ENCODE results near the gene CACNA1D.

The CACNA1D gene

DNA sequence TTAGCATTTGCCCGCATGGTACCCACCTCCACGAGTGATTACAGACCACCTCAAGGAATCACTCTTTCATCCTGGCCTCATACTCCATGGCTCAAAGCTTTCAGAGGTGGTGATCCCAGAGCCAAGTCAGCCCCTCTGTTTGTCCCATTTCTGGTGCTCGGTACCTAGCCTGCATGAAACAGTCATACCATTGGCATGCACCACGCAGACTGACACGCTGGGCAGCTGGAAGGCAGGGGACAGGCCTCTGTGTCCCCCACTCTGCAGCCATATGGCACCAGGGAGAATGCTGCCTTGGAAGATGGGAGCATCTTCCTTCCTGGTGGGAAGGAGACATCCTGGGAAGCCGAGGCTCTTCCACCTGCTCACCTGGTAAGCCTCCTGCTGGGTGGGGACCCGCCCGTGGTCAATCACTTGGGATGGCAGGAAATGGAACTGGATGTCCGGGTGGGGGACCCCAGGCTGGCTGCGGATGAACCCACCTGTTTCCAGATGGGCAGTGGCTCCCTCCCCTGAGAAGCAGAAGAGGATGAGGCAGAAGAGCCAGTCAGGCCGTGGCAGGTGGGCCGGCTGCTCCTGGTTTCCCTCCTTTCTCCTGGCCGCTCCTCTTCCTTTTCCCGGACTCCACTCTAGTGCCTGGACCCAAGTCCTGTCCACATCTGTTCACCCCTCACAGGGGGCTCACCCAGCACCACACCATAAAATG lies 324.9 kb downstream of the CACNA1D start:
- no peak for DNase-seq (ENCODE audit: extremely low spot score)
- TF ChIP-seq SP1 (IDR thresholded peaks at IDR 0.05) (no peak), ARNT (IDR thresholded peaks at IDR 0.05) (no peak), FOXK2 (IDR thresholded peaks at IDR 0.05) (no peak), LEF1 (IDR thresholded peaks at IDR 0.05; ENCODE audit: borderline replicate concordance) (no peak), ZNF384 (IDR thresholded peaks at IDR 0.05) (no peak), ELF4 (IDR thresholded peaks at IDR 0.05) (no peak), NFRKB (IDR thresholded peaks at IDR 0.05) (no peak), BHLHE40 (IDR thresholded peaks at IDR 0.05; ENCODE audit: borderline replicate concordance) (no peak), HDGF (IDR thresholded peaks at IDR 0.05; ENCODE audit: borderline replicate concordance) (no peak), L3MBTL2 (conservative IDR thresholded peaks at IDR 0.05) (no peak), TARDBP (IDR thresholded peaks at IDR 0.05) (no peak), CTBP1 (IDR thresholded peaks at IDR 0.05; ENCODE audit: borderline replicate concordance) (no peak), FOXM1 (IDR thresholded peaks at IDR 0.05; ENCODE audit: borderline replicate concordance) (no peak), SUZ12 (IDR thresholded peaks at IDR 0.05) (no peak), FOXA1 (IDR thresholded peaks at IDR 0.05) (no peak)
- TF ChIP-seq, protein P1, sequence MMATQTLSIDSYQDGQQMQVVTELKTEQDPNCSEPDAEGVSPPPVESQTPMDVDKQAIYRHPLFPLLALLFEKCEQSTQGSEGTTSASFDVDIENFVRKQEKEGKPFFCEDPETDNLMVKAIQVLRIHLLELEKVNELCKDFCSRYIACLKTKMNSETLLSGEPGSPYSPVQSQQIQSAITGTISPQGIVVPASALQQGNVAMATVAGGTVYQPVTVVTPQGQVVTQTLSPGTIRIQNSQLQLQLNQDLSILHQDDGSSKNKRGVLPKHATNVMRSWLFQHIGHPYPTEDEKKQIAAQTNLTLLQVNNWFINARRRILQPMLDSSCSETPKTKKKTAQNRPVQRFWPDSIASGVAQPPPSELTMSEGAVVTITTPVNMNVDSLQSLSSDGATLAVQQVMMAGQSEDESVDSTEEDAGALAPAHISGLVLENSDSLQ (IDR thresholded peaks at IDR 0.05) = no peak
- ChIA-PET POLR2A (no interaction called here), CTCF (interaction anchor here (0.5 kb wide), 1 partner anchor 503 kb away, joined by 3 read pairs; no protein-coding TSS in a partner anchor)

DNA sequence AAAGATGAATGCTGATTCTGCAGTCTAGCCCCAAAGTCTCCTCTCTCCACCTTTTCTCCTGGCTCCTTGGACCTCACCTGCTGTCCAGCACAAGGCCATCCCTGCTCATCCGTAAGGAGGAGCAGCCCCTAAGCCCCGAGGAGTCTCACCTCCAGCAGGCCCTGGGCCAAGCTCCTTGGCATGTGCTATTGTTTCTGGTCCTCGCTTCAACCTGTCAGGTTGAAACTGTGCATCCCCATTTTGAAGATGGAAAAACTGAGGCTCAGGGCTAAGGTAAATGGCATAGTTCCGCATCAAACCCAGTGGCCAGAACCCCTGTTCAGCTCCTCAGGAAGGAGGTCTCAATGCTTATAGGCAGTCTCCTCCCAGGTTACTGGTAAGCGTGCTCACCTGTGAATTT lies 325.7 kb downstream of the CACNA1D start:
- CTCF ChIA-PET = no interaction called here
- POLR2A ChIA-PET = no interaction called here
- no peak for DNase-seq (ENCODE audit: extremely low spot score)
- TF ChIP-seq FOXK2 (IDR thresholded peaks at IDR 0.05) (no peak), ZNF384 (IDR thresholded peaks at IDR 0.05) (no peak), BHLHE40 (IDR thresholded peaks at IDR 0.05; ENCODE audit: borderline replicate concordance) (no peak), TARDBP (IDR thresholded peaks at IDR 0.05) (no peak), SP1 (IDR thresholded peaks at IDR 0.05) (no peak), ELF4 (IDR thresholded peaks at IDR 0.05) (no peak), CTBP1 (IDR thresholded peaks at IDR 0.05; ENCODE audit: borderline replicate concordance) (no peak), HDGF (IDR thresholded peaks at IDR 0.05; ENCODE audit: borderline replicate concordance) (no peak), NFRKB (IDR thresholded peaks at IDR 0.05) (no peak), LEF1 (IDR thresholded peaks at IDR 0.05; ENCODE audit: borderline replicate concordance) (no peak), L3MBTL2 (conservative IDR thresholded peaks at IDR 0.05) (no peak), ARNT (IDR thresholded peaks at IDR 0.05) (no peak), FOXA1 (IDR thresholded peaks at IDR 0.05) (no peak)
- TF ChIP-seq, protein P1 (IDR thresholded peaks at IDR 0.05) = no peak

DNA sequence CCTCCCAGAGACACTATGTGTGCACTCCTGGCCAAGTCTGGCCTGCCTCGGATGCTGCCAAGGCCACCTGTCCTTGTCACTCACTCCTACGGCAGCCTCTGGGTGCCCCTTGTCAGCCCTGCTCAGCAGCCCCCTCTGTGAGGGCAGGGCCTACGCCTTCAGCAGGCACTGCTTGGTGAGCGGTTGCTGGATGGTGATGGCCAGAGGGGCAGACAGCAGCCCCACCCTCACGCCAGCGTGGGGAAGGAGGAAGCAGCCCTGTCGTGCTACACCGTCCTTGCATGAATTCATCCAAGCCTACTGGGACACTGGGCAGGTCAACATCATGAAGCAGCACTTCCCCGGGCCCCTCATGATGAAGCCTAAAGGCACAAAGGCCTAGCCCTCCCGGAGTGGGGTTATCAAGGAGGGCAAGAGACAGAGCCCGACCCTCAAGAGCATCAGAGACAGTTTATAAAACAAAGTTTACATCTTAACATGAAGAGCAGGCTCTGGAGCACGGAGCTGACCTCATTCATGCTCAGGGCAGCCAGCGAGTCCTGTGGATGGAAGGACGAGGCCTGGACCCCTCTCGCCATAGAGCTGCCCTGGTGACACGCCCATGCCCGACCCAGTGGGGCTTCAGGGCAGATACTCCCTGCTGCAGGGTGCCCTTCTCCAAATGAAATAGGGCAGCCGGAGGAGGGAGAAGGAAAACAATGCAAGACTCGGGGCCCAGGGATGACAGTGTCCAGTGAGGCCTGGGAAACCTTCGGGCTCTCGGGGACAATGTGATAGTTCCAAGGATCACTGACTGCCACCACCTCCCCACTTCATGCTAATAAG lies 326.6 kb downstream of the CACNA1D start:
- ChIA-PET CTCF (no interaction called here), POLR2A (no interaction called here)
- TF ChIP-seq, protein P1 (IDR thresholded peaks at IDR 0.05) = no peak
- no peak for TF ChIP-seq CTBP1 (IDR thresholded peaks at IDR 0.05; ENCODE audit: borderline replicate concordance)
- TF ChIP-seq TARDBP (IDR thresholded peaks at IDR 0.05) = no peak
- no peak for TF ChIP-seq ELF4 (IDR thresholded peaks at IDR 0.05)
- no peak for TF ChIP-seq FOXK2 (IDR thresholded peaks at IDR 0.05)
- TF ChIP-seq HDGF (IDR thresholded peaks at IDR 0.05; ENCODE audit: borderline replicate concordance) = no peak
- no peak for TF ChIP-seq FOXM1 (IDR thresholded peaks at IDR 0.05; ENCODE audit: borderline replicate concordance)
- TF ChIP-seq SUZ12 (IDR thresholded peaks at IDR 0.05) = no peak
- TF ChIP-seq FOXA1 (IDR thresholded peaks at IDR 0.05) = no peak
- TF ChIP-seq ZNF384 (IDR thresholded peaks at IDR 0.05) = no peak
- TF ChIP-seq L3MBTL2 (conservative IDR thresholded peaks at IDR 0.05) = no peak
- TF ChIP-seq SP1 (IDR thresholded peaks at IDR 0.05) = no peak

DNA sequence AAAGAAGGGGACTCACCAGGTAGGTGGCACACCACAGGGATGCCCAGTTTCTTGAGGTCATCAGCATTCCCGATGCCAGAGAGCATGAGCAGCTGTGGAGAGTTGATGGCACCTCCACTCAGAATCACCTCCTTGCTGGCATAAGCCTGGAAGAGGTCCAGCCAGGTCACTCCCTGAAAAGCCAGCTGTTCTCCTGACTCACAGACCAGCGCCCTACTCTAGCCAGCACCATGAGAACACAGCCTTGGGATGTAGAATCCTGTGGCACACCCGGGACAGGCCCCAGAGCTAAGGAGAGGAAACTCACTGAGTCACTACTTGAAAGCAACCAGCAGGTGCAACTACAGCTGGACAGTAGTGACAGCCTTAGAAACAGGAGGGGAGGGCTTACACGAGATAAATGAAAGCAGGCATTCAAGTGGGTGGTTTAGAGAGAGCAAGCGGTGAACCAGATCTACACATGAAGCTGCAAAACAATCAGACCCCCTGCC lies 327.3 kb downstream of the CACNA1D start:
- CTCF ChIA-PET = no interaction called here
- no peak for DNase-seq (ENCODE audit: extremely low spot score)
- no peak for TF ChIP-seq FOXM1 (IDR thresholded peaks at IDR 0.05; ENCODE audit: borderline replicate concordance)
- no peak for TF ChIP-seq BHLHE40 (IDR thresholded peaks at IDR 0.05; ENCODE audit: borderline replicate concordance)
- TF ChIP-seq HDGF (IDR thresholded peaks at IDR 0.05; ENCODE audit: borderline replicate concordance) = no peak
- TF ChIP-seq SP1 (IDR thresholded peaks at IDR 0.05) = no peak
- TF ChIP-seq ELF4 (IDR thresholded peaks at IDR 0.05) = no peak
- TF ChIP-seq L3MBTL2 (conservative IDR thresholded peaks at IDR 0.05) = no peak
- TF ChIP-seq ZNF384 (IDR thresholded peaks at IDR 0.05) = no peak
- no peak for TF ChIP-seq TARDBP (IDR thresholded peaks at IDR 0.05)
- no peak for TF ChIP-seq LEF1 (IDR thresholded peaks at IDR 0.05; ENCODE audit: borderline replicate concordance)
- TF ChIP-seq, protein P1 (IDR thresholded peaks at IDR 0.05) = no peak
- no peak for TF ChIP-seq FOXA1 (IDR thresholded peaks at IDR 0.05)
- POLR2A ChIA-PET = no interaction called here

More for the DNA sequence above, 326.6 kb downstream of the CACNA1D start:
- no peak for DNase-seq (ENCODE audit: extremely low spot score)

DNA sequence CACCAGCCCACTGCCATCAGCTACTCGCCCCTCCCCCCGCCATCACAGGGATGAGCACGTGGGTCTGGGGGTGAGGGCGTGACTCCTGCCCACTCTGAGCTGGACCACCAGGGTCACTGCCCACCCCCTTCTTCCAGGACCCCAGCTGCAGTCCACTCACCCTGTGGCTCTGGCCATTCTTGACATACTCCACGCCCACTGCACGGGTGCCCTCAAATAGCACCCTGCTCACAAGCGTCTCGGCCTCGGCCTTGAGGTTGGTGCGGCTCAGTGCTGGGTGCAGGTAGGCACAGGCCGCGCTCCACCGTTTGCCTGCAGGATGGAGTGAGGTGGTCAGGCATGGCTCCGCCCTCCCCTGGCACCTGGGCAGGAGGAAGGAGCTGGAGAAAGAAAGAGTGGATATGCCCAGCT lies 327.9 kb downstream of the CACNA1D start:
- CTCF ChIA-PET = no interaction called here

More for the DNA sequence above, 327.9 kb downstream of the CACNA1D start:
- POLR2A ChIA-PET = no interaction called here
- no peak for TF ChIP-seq HDGF (IDR thresholded peaks at IDR 0.05; ENCODE audit: borderline replicate concordance)
- TF ChIP-seq ZNF384 (IDR thresholded peaks at IDR 0.05) = no peak
- no peak for TF ChIP-seq L3MBTL2 (conservative IDR thresholded peaks at IDR 0.05)
- no peak for TF ChIP-seq CTBP1 (IDR thresholded peaks at IDR 0.05; ENCODE audit: borderline replicate concordance)
- no peak for TF ChIP-seq ELF4 (IDR thresholded peaks at IDR 0.05)
- TF ChIP-seq ARNT (IDR thresholded peaks at IDR 0.05) = no peak
- TF ChIP-seq FOXK2 (IDR thresholded peaks at IDR 0.05) = no peak
- TF ChIP-seq LEF1 (IDR thresholded peaks at IDR 0.05; ENCODE audit: borderline replicate concordance) = no peak
- TF ChIP-seq FOXM1 (IDR thresholded peaks at IDR 0.05; ENCODE audit: borderline replicate concordance) = no peak
- TF ChIP-seq NFRKB (IDR thresholded peaks at IDR 0.05) = no peak
- TF ChIP-seq BHLHE40 (IDR thresholded peaks at IDR 0.05; ENCODE audit: borderline replicate concordance) = no peak
- TF ChIP-seq TARDBP (IDR thresholded peaks at IDR 0.05) = no peak
- TF ChIP-seq SUZ12 (IDR thresholded peaks at IDR 0.05) = no peak
- TF ChIP-seq, protein P1 (IDR thresholded peaks at IDR 0.05) = no peak
- no peak for TF ChIP-seq FOXA1 (IDR thresholded peaks at IDR 0.05)
- TF ChIP-seq SP1 (IDR thresholded peaks at IDR 0.05) = no peak
- no peak for DNase-seq (ENCODE audit: extremely low spot score)

All from HEK293T (cell line).